GM23248 (cell line): Measurements from ENCODE around the gene OSBPL7.

Experiments used
- EZH2 ChIP-seq: fragments of 200-600 bp; sonication (generic); IDR thresholded peaks from 2 replicates; pipeline ENCODE4 v1.6.1; 2018; ENCODE audit warnings: antibody characterized with exemption, mild to moderate bottlenecking; ENCODE audit not compliant: insufficient read depth, poor library complexity, severe bottlenecking
- EZH2phosphoT487 ChIP-seq: fragments of 200-600 bp; sonication (generic); IDR thresholded peaks from 2 replicates; pipeline ENCODE4 v1.6.1; 2018; ENCODE audit warnings: antibody characterized with exemption, moderate library complexity, mild to moderate bottlenecking, low read depth; ENCODE audit not compliant: insufficient read depth

DNA sequence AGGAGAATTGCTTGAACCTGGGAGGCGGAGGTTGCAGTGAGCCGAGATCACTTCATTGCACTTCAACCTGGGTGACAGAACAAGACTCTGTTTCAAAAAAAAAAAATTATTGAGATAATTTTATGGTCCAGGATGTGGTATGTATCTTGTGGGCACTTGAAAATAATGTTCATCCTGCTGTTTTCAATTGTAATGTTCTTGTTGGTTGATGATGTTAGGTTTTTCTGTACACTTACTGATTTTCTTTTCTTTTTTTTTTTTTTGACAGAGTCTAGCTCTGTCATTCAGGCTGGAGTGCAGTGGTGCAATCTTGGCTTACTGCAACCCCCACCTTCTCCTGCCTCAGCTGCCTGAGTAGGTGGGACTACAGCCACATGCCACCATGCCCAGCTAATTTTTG, 58.9 kb downstream of the OSBPL7 start:
- no peak for TF ChIP-seq EZH2
- TF ChIP-seq EZH2phosphoT487 = no peak
